Smooth muscle cell (in vitro differentiated cells): ENCODE data around the gene YJU2. TPM values are rescaled to one million over a fixed set of nuclear protein-coding genes. Genes with fewer than 3 reads are reported as not detected.

Experiments
- DNase-seq: peaks from one replicate; lab custom pipeline; 2025; ENCODE audit not compliant: unreplicated experiment; lab: John Stamatoyannopoulos, UW
- H2AFZ ChIP-seq: fragments of 200-600 bp; sonication (generic); 2 replicates; pipeline ENCODE4 v1.6.0; 2016; ENCODE audit warnings: antibody characterized with exemption, low read depth, mild to moderate bottlenecking
- H3F3A ChIP-seq: fragments of 200-600 bp; sonication (generic); 2 replicates; pipeline ENCODE4 v1.6.0; 2017; ENCODE audit warnings: antibody characterized with exemption, low read depth
- H3K27ac ChIP-seq: fragments of 200-600 bp; sonication (generic); 2 replicates; pipeline ENCODE4 v1.5.1; 2016; ENCODE audit warnings: low read depth, mild to moderate bottlenecking
- H3K27me3 ChIP-seq: fragments of 200-600 bp; sonication (generic); 2 replicates; pipeline ENCODE4 v1.6.1; 2016; ENCODE audit warnings: low read depth, mild to moderate bottlenecking
- H3K36me3 ChIP-seq: fragments of 200-600 bp; sonication (generic); 2 replicates; pipeline ENCODE4 v1.5.1; 2016; ENCODE audit warnings: low read depth
- H3K4me1 ChIP-seq: fragments of 200-600 bp; sonication (generic); 2 replicates; pipeline ENCODE4 v1.5.1; 2016; ENCODE audit warnings: low read depth
- H3K4me2 ChIP-seq: fragments of 200-600 bp; sonication (generic); 2 replicates; pipeline ENCODE4 v1.6.0; 2016; ENCODE audit warnings: mild to moderate bottlenecking
- H3K4me3 ChIP-seq: fragments of 200-600 bp; sonication (generic); 2 replicates; pipeline ENCODE4 v1.5.1; 2016; ENCODE audit warnings: mild to moderate bottlenecking
- H3K79me2 ChIP-seq: fragments of 200-600 bp; sonication (generic); 2 replicates; pipeline ENCODE4 v1.6.0; 2016; ENCODE audit warnings: low read depth, mild to moderate bottlenecking
- H3K9ac ChIP-seq: fragments of 200-600 bp; sonication (generic); 2 replicates; pipeline ENCODE4 v1.6.0; 2016; ENCODE audit warnings: low read depth
- H3K9me3 ChIP-seq: fragments of 200-600 bp; sonication (generic); replicated peaks from 2 replicates; pipeline ENCODE4 v1.5.1; 2016; ENCODE audit warnings: low read depth
- H4K20me1 ChIP-seq: fragments of 200-600 bp; sonication (generic); 2 replicates; pipeline ENCODE4 v1.6.0; 2016; ENCODE audit warnings: low read depth
- WGBS: methylation state at CpG from one replicate; pipeline ENCODE4 v1.1.7; 2016; ENCODE audit warnings: low lambda C conversion rate; 5-methylcytosine and 5-hydroxymethylcytosine counted together
- polyA plus RNA-seq: library from polyadenylated mRNA; unstranded; fragments of >200 nt; fragmentation: Nextera tagmentation; extraction: Ambion mirVana; gene quantifications from 2 replicates; pipeline ENCODE4 v1.2.1, GENCODE V29; 2016
- total RNA-seq: library from RNA; depleted of rRNA; stranded (reverse); fragments of >200 nt; gene quantifications from 2 replicates; pipeline ENCODE4 v1.2.3, GENCODE V29; 2014
- TF ChIP-seq, protein P1 (sequence below): fragments of 200-600 bp; sonication (generic); IDR thresholded peaks from 2 replicates; pipeline ENCODE4 v1.5.1; 2017; ENCODE audit warnings: borderline replicate concordance, mild to moderate bottlenecking, antibody characterized with exemption; ENCODE audit not compliant: insufficient read depth, poor library complexity, severe bottlenecking

YJU2 gene
- total and polyA plus RNA-seq, 2 experiments from 2014 or later = 8.7 to 12.0 TPM

DNA sequence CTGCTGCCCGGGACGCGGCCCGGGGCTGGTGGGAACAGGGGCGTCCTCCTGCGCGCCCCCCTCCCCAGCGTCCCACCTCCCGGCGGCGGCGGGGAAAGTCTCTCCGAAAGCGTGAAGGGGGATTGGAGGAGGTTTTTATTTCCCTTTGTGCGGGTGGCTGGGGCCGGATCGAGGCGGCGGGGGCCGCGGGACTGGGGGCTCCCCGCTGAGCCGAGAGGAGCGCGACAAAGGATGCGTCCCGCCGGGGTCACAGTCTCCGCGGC lies 32.3 kb downstream of the YJU2 start:
- Histone ChIP-seq H3K36me3 (no peaks in the 10 kb centered on the region), H3K79me2 (no peaks in the 10 kb centered on the region), H3F3A (no peaks in the 10 kb centered on the region), H4K20me1 (no peaks in the 10 kb centered on the region), H3K27ac (no peak overlapping the region), H3K4me1 (peaks cover 18% of the 10 kb centered on the region), H3K4me3 (peak overlapping the region; percentile 51), H3K27me3 (peaks cover 26% of the 10 kb centered on the region), H2AFZ (no peak overlapping the region), H3K9me3 (no peaks in the 10 kb centered on the region), H3K9ac (no peak overlapping the region), H3K4me2 (peak overlapping the region; percentile 95)
- DNase-seq = no peak
- TF ChIP-seq, protein P1, sequence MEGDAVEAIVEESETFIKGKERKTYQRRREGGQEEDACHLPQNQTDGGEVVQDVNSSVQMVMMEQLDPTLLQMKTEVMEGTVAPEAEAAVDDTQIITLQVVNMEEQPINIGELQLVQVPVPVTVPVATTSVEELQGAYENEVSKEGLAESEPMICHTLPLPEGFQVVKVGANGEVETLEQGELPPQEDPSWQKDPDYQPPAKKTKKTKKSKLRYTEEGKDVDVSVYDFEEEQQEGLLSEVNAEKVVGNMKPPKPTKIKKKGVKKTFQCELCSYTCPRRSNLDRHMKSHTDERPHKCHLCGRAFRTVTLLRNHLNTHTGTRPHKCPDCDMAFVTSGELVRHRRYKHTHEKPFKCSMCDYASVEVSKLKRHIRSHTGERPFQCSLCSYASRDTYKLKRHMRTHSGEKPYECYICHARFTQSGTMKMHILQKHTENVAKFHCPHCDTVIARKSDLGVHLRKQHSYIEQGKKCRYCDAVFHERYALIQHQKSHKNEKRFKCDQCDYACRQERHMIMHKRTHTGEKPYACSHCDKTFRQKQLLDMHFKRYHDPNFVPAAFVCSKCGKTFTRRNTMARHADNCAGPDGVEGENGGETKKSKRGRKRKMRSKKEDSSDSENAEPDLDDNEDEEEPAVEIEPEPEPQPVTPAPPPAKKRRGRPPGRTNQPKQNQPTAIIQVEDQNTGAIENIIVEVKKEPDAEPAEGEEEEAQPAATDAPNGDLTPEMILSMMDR = no peak
- 0% methylated on average over 11 of the region's 30 CpGs for WGBS

DNA sequence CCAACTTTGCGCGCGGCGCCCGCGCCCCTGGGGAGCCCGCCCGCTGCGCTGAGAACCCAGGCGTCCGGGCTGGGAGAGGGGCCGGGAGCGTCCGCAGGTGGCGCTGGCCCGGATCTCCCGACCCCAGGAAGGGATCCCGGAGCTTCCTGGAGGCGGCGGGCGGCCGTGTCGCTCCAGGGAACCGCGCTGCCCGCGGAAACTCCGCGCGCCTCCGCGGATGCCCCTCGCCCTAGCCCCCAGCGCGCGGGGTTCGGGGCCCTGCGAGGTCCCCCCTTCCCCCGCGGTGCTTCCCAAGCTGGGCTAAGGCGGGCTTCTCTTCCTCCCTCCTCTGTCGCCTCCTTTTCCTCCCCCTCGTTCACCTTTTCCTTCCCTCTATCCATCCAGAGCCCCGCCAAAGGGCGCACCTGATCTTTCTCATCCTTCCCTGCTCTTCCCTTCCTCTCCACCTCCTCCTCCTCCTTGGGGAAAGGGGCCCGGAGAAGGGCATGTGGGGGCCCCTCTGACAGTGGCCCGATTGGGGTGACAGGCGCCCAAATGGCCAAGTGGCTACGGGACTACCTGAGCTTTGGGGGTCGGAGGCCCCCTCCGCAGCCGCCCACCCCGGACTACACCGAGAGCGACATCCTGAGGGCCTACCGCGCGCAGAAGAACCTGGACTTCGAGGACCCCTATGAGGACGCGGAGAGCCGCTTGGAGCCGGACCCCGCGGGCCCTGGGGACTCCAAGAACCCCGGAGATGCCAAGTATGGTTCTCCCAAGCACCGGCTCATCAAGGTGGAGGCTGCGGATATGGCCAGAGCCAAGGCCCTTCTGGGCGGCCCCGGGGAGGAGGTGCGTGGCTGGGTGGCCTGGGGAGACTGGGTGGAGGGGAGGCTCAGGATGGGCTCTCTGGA lies 32.9 kb downstream of the YJU2 start:
- Histone ChIP-seq H2AFZ (no peak overlapping the region), H4K20me1 (no peaks in the 10 kb centered on the region), H3K9ac (no peak overlapping the region), H3K27me3 (peaks cover 26% of the 10 kb centered on the region), H3K36me3 (no peaks in the 10 kb centered on the region), H3K79me2 (no peaks in the 10 kb centered on the region), H3F3A (no peaks in the 10 kb centered on the region), H3K27ac (no peak overlapping the region), H3K4me1 (peaks cover 18% of the 10 kb centered on the region), H3K4me3 (peak overlapping the region; percentile 51), H3K4me2 (peak overlapping the region; percentile 95), H3K9me3 (no peaks in the 10 kb centered on the region)
- TF ChIP-seq, protein P1 = no peak
- no peak for DNase-seq
- 11% methylated on average over 44 of the region's 71 CpGs for WGBS

DNA sequence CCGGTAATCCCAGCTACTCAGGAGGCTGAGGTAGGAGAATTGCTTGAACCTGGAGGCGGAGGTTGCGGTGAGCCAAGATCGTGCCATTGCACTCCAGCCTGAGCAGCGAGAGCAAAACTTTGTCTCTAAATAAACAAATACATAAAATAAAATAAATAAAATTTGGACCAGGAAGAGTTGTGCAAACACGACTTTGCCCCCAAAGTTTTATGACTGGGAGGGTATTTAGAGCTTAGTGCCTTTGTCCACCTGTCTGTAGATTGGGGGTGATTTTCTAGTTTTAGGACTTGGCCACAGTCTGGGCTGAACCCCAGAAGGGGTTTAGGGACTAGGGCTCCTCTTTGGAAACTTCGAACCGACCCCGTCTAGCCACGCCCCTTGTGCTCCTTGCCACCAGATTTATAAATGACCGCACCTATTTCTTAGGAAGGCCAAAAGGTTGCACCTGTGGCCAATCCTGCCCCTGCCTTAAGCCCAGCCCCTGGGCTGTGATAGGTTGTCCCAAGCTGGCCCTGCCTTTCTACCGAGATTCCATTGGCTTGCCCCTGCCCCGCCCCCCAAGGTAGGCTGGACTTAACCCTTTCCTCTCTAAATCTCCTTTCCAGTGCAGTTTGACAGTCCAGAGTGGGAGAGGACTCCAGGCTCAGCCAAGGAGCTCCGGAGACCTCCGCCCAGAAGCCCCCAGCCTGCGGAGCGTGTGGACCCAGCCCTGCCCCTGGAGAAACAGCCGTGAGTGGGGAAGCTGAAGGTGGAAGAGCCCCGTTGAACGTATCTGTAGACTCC lies 37.5 kb downstream of the YJU2 start:
- TF ChIP-seq, protein P1 = no peak
- Histone ChIP-seq H2AFZ (no peak overlapping the region), H3K4me3 (no peak overlapping the region), H3K79me2 (no peaks in the 10 kb centered on the region), H3K36me3 (no peaks in the 10 kb centered on the region), H3K27me3 (peaks cover 17% of the 10 kb centered on the region), H3K4me1 (peaks cover 8% of the 10 kb centered on the region), H3K9ac (no peak overlapping the region), H3F3A (no peaks in the 10 kb centered on the region), H3K9me3 (no peaks in the 10 kb centered on the region), H3K4me2 (no peak overlapping the region), H4K20me1 (no peaks in the 10 kb centered on the region), H3K27ac (no peak overlapping the region)
- DNase-seq = no peak
- 64% methylated on average over 20 of the region's 20 CpGs for WGBS
